GM18907 (cell line): ENCODE measurements around the gene PCYT2.
A peak's percentile ranks its signal among the peaks of the same experiment; 100 is the strongest.

Source experiments
- ATAC-seq: cut with Tn5 transposase; IDR thresholded peaks from one replicate; pipeline ENCODE4 v1.9.1; 2021; ENCODE audit warnings: mild to moderate bottlenecking, moderate library complexity; ENCODE audit not compliant: unreplicated experiment

Gene PCYT2

DNA sequence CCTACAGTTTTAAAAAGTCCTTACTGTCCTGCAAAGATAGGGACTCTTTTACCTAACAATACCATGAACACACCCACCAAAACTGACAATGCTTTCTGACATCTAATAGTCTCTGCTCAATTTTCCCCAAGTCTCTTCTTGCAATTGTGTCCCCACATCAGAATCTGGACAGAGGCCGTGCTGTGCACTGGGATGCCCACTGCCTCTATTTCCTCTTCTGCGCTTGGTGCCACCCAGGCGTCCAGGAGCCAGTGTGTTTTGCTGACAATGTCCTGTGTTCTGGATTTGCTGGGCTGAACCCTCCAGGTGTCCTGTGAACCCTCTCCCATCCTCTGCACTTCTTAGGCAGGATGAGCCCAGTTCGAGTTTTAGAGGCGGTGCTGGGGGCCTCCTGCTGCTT is 33.6 kb downstream of the PCYT2 start:
- ATAC-seq, result no peak

DNA sequence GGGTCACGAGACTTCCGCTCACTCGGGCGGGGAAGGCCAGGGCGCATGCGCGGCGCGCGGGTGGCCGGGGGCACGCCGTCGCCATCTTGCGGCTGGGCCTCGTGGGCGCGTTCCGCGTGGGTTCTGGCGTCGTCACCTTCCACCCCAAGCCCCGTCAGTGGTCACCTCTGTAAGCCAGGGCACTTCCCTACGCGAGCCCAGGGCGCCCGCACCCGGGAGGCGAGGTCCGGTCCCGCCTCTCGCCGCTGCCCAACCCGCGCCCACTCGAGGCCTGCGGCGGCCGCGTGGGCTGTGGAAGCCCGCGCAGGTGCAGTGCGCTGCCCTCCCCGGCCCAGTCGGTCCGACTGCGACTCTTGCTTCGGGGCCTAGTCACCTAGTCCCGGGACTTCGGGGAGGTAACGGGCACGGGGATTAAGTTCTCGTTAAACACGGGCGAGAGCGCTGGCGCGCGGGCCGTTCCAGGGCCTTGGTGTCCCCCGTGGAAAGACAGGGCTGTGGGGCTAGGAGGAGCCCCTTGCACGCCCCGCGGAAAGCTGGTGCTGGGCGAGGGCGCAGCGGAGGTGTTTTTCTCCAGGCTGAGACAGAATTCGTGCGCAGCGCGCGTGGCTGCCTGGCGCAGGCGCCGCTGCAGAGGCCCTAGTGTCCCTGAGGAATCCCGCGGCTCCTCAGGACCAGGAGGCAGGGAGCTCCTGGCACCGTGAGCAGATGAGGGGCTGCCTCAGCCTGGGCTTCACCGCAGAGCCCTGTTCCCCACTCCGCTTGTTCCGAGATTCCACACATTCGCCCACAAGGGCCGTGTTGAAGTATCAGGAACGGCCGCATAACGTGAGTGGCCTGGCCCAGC is 39.6 kb downstream of the PCYT2 start:
- peak; percentile 50 for ATAC-seq

DNA sequence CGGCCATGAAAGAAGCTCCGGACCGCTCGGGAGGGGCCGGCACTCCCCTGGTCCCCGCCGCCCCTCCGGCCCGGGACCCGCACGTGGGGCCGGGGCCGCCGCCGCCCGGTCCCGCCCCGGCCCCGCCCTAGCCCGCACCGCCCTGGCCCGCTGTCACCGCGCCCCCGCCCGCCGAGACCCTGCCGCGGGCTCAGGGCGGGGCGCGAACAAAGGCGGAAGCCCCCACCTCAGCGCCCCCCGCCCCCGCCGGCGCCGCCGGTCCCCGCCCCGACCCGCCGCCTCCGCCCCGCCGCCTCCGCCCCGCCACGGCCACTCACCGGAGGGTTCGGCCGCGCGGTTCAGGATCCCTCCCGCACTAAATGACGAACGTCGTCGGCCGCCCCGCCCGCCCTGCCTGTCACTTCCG is 40.2 kb downstream of the PCYT2 start, which contains the start of gene ARHGDIA:
Gene ARHGDIA, minus strand, starts transcription at position 357 of the 406 bp plus-strand sequence. CDS start 1,407 bp downstream, outside the sequence.
- ATAC-seq, result peak; percentile 14

DNA sequence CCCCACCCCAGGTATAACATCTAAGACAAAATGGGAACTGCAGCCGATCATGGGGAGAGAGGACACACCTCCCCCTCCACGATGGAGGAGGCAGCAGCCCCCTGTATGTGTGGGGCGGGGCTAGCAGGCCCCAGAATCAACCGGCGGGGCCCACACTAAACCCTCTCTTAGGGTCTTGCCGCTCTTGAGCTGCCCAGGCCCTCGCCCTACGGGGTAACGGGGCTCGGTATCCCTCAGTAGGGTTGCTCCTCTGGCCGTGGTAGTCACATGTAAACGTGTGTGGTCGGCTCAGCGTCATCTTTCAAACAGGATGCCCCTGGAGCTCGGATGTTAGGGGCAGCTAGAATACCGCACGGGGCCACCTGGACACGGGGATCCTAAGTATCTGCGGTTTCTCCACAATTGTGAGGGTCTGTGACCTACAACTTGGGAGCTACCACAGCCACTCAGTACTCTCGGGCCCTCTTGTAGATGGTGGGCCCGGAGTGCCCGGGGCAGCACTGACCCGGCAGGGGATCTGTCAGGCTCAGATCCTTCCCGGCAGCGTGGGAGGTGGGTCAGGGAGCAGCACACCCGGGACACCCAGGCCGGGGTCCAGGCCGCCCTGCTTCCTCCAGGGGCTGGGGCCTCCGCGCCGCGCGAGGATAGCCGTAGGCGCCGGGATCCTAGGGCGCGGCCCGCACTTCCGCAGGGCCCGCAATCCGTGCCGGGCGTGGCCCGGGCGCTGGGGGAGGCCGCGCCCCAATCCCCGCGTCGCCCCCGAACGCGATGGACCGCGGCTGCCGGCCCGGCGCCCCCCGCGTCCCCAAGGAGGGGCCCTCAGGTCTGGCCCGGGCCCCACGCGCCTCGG is 40.8 kb downstream of the PCYT2 start:
- no peak for ATAC-seq

DNA sequence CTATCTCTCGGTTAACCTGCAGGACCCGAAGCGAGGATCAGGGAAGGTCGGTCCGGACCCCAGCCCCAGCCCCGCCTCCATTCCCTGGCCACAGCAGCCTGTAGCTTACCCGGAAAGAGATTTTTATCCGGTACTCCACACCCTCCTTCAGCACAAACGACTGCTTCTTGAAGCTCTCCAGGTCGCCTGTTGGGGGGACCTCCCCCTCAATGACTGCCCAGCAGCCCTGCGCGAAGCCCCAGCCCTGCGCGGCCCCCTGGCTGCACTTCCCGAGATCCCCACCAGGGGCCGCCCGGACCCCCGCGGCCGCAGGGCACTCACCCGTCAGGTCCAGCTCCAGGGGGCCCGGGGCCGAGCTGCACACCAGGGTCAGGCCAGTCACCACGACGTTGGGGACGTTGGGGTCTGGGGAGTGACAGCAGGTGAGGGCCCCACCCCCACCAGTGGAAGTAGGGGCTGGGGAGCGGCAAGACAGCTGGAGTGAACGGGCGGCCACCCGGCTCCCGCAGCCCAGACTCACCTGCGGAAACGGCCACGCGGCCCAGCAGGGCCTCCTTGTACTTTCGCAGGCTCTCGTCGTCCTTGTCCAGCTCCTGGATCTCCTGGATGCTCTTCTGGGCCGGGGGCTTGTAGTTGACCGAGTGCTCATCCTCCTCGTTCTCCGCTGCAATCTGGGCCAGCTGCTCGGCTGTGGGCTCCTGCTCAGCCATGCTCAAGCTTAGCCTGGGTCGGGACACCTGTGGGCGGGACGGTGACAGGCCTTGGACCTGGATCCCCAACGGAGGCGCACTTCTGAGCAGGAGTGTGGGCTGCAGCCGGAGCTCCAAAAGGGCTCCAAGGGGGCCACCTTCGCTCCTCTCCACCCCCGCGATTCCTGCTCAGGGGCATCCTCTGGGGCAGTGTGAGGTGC is 41.7 kb downstream of the PCYT2 start:
- ATAC-seq, result no peak

DNA sequence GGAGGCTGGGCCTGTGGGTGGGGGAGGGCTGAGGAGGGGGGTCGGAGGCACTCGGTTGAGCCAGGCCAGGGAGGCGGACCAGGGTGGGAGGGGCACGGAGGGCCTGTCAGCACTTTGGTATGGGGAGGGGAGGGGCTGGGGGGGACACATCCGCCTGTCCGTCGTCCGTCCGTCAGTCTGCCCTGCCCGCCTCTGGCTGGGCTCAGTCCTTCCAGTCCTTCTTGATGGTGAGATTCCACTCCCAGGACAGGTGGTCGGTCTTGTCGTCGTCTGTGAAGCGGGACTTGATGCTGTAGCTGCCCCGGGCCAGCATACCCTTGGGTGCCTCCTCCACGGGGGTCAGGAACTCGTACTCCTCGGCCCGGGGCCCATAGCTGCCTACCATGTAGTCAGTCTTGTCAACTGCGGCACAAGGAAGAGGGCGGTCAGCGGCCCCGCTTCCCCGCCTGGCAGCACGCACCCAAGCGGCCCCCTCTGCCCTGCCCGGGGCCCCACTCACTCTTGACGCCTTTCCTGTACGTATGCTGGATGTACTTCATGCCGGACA is 42.5 kb downstream of the PCYT2 start:
- ATAC-seq, result no peak

DNA sequence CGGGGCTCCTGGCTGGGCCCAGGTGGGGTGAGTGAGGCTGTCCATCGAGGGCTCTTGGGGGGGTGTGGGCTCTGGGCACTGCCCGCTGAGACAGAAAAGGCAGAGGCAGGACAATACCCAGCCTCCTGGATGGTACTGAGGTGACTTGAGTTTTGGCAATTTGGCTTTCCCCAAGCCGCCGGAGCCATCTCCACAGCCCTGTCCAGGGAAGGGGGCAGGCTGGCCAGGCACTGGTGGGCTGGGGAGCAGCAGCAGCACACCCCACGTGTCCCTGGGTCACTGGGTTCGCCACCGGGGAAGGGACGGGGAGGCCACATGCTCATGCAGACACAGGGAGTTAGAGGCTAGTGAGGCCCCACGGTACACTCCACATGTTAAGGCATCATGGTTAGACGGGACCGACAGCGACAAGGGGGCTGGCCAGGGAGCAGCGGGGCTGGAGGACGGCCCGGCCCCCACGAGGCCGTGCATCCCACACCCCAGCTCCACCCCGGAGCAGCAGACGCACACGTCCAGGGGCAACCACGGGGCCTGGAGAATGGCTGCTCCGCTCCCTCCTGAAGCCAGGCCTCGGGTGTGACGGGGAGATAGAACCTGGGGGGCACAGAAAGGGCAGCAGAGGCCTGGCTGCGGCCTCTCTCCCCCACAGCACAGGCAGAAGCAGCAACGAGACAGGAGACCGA is 43.1 kb downstream of the PCYT2 start:
- ATAC-seq, result no peak

DNA sequence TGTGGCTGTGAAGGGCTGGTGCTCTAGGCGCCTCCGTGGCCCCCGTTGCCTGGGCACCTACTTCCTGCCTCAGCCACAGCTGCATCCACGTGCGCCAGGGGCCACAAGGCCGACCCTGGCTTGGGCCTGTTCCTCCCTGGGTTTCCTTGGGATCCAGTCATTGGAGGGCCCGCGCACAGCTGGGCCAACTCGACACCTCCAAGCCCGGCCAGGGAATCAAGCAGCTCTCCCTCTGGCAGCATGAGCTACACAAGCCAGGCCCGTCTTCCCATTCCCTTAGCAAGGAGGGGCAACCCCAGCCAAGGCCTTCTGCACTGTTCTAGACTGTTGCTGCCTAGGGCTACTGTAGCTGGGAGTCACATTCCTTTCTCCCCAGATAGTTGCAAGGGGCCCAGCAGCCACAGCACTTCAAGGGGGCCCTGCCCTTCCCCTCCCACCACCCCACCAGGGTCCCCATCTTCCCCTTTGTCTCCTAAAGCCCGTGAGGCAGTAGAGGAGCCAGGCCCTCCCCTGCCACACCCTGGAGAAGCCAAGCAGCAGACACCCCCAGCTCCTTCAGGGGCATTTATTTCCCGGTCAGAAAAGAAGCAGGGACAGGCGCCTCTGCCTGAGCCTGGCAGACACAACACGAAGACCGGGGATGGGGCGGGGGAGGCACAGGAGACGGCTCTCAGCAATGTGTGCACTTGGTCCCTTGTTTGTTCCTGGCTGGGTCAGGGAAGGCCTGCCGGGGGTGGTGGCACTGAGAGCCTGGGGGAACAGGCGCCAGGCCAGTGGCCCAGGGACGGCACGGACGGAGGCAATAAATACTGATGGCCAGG is 43.8 kb downstream of the PCYT2 start:
- no peak for ATAC-seq

DNA sequence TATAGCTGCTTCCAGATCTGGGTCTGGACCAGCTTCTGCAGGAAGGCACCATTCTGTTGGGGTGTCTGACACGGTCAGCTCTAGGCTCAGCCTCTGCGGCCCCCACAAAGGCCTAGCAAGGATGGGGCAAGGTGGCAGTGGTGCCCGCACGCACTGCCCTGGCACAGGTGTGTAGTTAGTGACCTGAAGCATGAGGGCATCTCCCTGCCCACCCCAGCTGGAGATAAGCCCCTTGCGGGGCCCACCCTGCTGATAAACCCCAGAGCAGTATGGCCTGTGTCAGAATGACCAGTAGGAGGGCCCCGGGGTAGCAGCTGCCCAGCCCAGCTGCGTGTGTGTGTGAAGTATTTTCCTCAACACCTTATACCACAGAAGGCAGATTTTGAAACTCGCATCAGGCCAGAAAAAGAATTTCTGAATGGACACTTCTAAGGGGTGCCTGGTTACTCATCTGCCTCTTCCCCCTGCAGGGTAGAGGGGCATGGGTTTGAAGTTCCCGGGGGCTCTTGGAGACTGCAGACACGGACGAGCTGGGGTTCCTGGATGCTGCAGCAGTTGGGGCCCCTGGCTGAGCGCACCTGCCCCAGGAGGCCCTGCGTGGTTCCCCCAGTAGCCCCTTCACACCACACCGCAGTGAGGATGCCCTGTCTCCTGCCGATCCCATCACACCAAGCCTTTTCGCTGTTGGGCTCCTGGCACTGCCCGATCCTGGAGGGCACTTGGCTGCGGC is 44.6 kb downstream of the PCYT2 start:
- ATAC-seq, result no peak

DNA sequence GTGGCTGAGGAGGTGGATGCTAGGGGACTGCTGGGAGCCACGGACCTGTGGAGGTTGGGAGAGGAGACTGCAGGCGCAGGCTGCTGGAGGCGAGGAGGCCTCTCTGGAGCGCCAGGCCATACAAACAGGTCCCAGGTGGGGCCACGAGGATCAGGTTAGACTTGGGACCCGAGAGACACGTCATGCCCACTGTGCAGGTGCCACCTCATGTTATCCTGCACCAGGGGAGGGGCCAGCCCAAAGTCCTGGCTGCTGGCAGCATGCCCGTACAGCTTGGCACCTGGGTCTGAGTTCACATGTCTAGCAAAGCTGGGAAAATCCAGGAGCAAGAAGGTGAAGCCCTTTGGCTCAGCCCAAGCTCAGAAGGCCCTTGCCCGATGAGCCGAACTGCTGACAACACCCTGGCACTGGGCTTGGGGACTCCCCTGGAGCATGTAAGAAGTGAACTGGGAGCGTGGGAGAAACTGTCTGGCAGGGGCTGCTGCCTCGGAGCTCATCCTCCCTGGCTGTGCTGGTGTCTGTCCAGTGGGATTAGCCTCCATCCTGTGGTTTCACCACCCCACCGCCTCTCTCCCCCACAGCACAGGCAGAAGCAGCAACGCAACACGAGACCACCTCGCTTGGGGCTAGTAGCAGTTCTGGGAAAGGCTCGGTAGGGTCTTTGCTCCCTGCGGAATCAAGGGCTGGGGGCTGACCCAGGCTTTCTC is 45.3 kb downstream of the PCYT2 start:
- ATAC-seq, result no peak

DNA sequence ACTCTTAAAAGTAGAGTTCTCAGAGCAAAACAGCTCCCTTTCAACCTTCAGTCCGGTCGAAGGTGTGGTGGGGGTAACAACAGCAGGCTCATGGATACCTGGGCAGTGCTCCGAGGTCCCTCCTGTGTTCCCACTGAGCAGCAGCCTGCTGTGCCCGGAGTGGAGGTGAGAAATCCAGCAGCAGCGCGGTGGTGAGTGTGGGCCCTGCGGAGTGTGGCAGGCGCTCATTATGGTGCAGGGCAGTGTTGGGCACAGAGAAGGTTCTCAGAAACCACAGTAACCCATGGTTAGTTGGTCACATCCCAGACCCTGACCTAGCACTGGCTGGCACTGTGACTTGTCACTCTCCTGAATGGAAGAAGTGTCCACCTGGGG is 45.9 kb downstream of the PCYT2 start:
- no peak for ATAC-seq

DNA sequence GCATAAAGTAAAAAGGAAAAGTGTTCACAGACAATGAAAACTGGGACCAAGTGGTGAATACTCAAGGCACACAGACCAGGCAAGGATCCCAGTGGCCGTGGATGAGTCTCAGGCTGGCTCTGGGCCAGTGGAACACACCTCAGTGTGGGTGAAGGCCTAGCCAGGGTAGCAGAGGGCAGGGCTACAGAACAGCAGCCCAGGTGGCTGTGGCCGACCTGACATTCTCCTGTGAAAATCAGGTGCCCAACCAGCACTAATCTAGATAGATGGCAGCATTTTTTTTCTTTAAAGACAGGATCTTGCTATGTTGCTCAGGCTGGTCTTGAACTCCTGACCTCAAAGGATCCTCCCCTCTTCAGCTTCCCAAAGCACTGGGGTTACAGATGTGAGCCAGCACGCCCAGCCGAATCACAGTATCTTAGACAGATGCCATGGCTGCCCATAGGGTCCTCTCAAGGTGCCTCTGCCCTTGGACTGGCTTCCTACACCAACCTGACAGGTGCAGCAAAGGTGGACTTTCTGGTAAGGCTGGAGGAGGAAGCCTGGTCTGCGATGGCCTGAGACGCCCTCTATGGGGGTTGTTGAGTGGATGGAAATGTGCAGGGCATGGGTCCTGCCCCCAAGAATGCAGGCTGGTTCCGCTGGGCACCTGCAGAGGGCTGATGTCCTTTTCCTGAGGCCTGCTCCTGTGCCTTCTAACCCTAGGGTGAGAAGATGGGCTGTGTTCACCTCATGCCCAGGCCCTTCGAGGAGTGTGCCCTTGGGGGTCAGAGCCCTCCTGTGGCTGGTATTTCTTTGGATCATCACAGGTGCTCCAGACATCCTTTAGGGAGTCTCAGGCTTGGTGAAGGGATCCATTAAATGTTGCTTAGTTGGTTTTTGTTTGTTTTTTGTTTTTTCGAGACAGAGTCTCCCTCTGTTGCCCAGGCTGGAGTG is 47.1 kb downstream of the PCYT2 start:
- ATAC-seq, result no peak

DNA sequence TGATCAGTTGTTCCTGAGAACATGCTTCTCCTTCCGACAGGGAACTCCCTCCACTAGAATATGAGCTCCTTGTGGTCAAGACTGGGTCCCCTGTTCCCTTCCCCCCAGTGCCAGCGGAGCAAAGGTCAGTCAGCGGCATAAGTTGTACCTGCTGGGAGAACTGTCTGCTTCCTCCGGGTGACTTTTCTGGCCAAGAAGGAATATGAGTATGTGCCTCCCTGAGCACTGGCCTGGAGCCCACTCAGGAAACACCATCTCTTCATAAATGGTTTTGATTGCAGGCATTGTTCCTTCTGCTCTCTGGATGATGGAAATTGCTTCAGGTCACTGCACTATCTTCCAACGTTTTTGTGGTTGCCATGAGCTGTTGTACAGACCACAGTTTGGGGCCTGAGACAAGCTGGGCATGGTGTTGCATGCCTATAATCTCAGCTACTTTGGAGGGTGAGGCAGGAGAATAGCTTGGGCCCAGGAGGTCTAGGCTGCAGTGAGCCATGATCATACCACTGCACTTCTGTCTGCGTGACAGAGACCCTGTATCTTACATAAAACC is 48.0 kb downstream of the PCYT2 start:
- ATAC-seq, result no peak

DNA sequence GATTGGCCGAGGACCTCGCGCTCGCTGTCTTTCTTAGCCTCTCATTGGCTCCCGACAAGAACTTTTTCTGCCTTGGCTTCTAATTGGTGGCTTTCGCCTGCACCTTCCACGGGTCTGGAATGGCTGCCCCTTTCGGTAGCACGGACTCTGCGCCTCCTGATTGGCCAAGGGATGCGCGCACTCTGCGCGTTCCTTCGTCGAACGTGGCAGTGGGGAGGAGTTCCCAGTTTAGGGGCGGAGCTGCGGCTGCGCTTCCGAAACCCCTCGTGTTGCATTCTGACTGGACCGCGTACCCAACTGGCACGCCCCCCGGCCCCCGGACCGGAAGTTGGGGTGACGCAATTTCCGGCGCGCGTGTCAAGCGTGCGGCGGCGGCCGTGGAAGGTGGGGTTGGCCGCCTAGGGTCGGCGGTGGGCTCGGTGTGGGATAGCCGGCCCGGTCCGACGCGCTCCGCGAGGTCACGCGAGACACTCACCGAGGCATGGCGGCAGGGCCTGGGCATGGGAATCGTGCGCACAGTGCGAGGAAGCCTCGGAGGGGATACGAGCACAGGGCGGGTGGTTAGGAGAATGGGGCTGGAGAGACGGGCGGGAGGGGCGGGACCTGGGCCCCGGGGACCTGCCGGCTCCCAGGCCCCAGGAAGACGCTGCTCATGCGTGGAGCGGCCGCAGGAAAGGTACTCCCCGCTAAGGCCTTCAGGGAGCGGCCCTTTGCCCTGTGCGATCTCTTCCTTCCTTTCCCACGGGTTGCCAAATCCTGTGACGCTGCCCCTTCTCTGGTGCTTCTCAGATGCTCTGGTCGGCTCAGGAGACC is 50.2 kb downstream of the PCYT2 start:
- ATAC-seq, result peak; percentile 85

DNA sequence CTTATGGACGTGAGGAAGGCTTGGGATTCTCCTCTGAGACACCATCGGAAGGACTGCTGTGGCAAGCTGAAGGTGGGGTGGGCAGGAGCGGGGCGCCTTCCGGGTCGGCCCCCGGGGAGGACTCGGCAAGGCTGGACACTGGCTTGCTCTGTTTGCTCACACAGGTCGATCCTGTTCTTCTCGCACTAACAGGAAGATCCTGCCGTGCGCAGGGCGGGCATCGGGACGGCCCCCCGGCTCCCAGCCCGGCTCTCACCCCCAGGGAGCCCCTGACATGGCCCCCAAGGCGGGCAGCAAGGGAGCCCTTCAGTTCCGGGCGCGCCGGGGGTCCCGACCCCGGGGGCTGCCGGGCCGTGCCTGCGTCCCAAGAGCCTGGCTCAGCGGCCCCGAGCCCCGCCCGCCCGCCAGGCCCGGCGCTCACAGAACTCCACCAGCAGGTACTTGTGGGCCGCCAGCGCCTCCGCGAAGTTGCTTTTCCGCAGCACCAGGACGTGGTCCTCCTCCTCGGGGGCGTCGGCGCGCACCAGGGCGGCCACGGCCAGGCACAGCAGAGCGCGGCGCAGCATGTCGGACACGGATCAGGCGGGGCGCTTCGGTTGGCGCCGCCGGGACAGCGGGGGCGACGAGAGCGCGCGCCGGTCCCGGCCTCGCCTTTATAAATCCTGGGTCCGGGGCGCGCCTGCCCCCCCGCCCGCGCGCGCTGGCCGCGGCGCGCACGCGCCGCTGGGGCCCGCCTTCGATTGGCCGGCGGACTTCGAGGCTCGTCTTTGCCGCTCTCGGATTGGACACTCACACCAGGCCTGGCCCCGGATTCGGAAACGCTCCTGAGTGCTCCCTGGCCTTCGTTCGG is 51.1 kb downstream of the PCYT2 start, which contains the start of gene P4HB:
Gene P4HB, minus strand, starts transcription at position 630 of the 850 bp plus-strand sequence. Its CDS starts 64 bp downstream, at position 566.
- ATAC-seq, result peak; percentile 6
